Smooth muscle cell (in vitro differentiated cells): ENCODE measurements around the gene RHEB. TPM values are rescaled to one million over a fixed set of nuclear protein-coding genes. Genes with fewer than 3 reads are reported as not detected.

Experiments used
- DNase-seq: peaks from one replicate; lab custom pipeline; 2025; ENCODE audit not compliant: unreplicated experiment; lab: John Stamatoyannopoulos, UW
- H2AFZ ChIP-seq: fragments of 200-600 bp; sonication (generic); 2 replicates; pipeline ENCODE4 v1.6.0; 2016; ENCODE audit warnings: antibody characterized with exemption, low read depth, mild to moderate bottlenecking
- H3F3A ChIP-seq: fragments of 200-600 bp; sonication (generic); 2 replicates; pipeline ENCODE4 v1.6.0; 2017; ENCODE audit warnings: antibody characterized with exemption, low read depth
- H3K27ac ChIP-seq: fragments of 200-600 bp; sonication (generic); 2 replicates; pipeline ENCODE4 v1.5.1; 2016; ENCODE audit warnings: low read depth, mild to moderate bottlenecking
- H3K27me3 ChIP-seq: fragments of 200-600 bp; sonication (generic); 2 replicates; pipeline ENCODE4 v1.6.1; 2016; ENCODE audit warnings: low read depth, mild to moderate bottlenecking
- H3K36me3 ChIP-seq: fragments of 200-600 bp; sonication (generic); 2 replicates; pipeline ENCODE4 v1.5.1; 2016; ENCODE audit warnings: low read depth
- H3K4me1 ChIP-seq: fragments of 200-600 bp; sonication (generic); 2 replicates; pipeline ENCODE4 v1.5.1; 2016; ENCODE audit warnings: low read depth
- H3K4me2 ChIP-seq: fragments of 200-600 bp; sonication (generic); 2 replicates; pipeline ENCODE4 v1.6.0; 2016; ENCODE audit warnings: mild to moderate bottlenecking
- H3K4me3 ChIP-seq: fragments of 200-600 bp; sonication (generic); 2 replicates; pipeline ENCODE4 v1.5.1; 2016; ENCODE audit warnings: mild to moderate bottlenecking
- H3K79me2 ChIP-seq: fragments of 200-600 bp; sonication (generic); 2 replicates; pipeline ENCODE4 v1.6.0; 2016; ENCODE audit warnings: low read depth, mild to moderate bottlenecking
- H3K9ac ChIP-seq: fragments of 200-600 bp; sonication (generic); 2 replicates; pipeline ENCODE4 v1.6.0; 2016; ENCODE audit warnings: low read depth
- H3K9me3 ChIP-seq: fragments of 200-600 bp; sonication (generic); replicated peaks from 2 replicates; pipeline ENCODE4 v1.5.1; 2016; ENCODE audit warnings: low read depth
- H4K20me1 ChIP-seq: fragments of 200-600 bp; sonication (generic); 2 replicates; pipeline ENCODE4 v1.6.0; 2016; ENCODE audit warnings: low read depth
- CTCF ChIP-seq: fragments of 200-600 bp; sonication (generic); IDR thresholded peaks from 2 replicates; pipeline ENCODE4 v1.5.1; 2017; ENCODE audit warnings: borderline replicate concordance, mild to moderate bottlenecking, antibody characterized with exemption; ENCODE audit not compliant: insufficient read depth, poor library complexity, severe bottlenecking
- WGBS: methylation state at CpG from one replicate; pipeline ENCODE4 v1.1.7; 2016; ENCODE audit warnings: low lambda C conversion rate; 5-methylcytosine and 5-hydroxymethylcytosine counted together
- polyA plus RNA-seq: library from polyadenylated mRNA; unstranded; fragments of >200 nt; fragmentation: Nextera tagmentation; extraction: Ambion mirVana; gene quantifications from 2 replicates; pipeline ENCODE4 v1.2.1, GENCODE V29; 2016
- total RNA-seq: library from RNA; depleted of rRNA; stranded (reverse); fragments of >200 nt; gene quantifications from 2 replicates; pipeline ENCODE4 v1.2.3, GENCODE V29; 2014

RHEB gene
- total and polyA plus RNA-seq, 2 experiments from 2014 or later, result 115 to 151 TPM

DNA sequence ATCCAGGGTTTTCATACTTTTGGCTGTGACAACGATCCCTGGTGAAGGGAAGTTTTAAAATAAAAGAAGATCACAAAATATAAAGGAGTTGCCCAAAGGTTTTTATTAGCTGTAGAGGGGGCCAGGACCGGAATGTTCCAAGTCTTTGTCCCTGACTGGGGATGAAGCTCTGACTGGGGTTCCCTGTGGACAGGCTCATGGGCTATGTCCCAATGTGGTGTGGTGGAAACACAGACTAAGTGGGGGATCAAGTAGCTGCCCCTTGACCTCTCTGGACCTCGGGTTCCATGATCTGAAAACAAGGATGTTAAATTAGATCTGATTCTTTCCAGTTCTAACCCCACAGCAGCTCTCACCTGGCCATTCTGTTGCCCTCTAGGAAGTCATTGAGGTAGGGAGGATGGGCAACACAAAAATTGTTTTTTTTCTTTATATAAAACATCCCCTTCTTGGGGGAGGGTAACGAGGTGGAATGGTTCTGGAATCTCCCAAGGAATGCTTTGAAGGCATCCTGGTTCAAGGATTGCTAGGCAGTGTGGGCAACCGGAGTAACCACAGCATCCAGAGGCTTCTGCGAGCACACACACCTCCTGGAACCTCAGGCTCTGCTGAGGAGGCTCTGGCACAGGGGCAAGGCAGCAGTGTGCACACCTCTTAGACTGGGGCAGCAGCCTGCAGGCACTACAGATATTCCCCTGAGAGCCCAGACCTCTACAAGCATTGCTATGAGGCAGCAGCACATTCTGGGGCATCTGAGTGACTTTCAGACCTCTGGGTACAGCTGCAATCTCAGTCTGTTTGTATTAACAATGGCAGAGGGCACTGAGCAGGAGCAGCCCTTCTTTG lies 58.4 kb downstream of the RHEB start:
- Histone ChIP-seq H3K79me2 (no peaks in the 10 kb centered on the region), H3K4me2 (no peak overlapping the region), H3K36me3 (peaks cover 8% of the 10 kb centered on the region), H3K4me1 (peaks cover 11% of the 10 kb centered on the region), H3K27me3 (no peaks in the 10 kb centered on the region), H2AFZ (no peak overlapping the region), H3K27ac (no peak overlapping the region), H3K9me3 (no peaks in the 10 kb centered on the region), H3K4me3 (no peak overlapping the region), H3K9ac (no peak overlapping the region), H3F3A (no peaks in the 10 kb centered on the region), H4K20me1 (no peaks in the 10 kb centered on the region)
- WGBS, result 96% methylated on average over 6 of the region's 6 CpGs
- DNase-seq, result no peak
- TF ChIP-seq CTCF, result no peak

GRCh38 chr7:151460474-151460855 lies 59.2 kb downstream of the RHEB start:
- 90% methylated on average over 10 of the region's 10 CpGs for WGBS
- no peak overlapping the region for H2AFZ ChIP-seq
- TF ChIP-seq CTCF, result no peak

DNA sequence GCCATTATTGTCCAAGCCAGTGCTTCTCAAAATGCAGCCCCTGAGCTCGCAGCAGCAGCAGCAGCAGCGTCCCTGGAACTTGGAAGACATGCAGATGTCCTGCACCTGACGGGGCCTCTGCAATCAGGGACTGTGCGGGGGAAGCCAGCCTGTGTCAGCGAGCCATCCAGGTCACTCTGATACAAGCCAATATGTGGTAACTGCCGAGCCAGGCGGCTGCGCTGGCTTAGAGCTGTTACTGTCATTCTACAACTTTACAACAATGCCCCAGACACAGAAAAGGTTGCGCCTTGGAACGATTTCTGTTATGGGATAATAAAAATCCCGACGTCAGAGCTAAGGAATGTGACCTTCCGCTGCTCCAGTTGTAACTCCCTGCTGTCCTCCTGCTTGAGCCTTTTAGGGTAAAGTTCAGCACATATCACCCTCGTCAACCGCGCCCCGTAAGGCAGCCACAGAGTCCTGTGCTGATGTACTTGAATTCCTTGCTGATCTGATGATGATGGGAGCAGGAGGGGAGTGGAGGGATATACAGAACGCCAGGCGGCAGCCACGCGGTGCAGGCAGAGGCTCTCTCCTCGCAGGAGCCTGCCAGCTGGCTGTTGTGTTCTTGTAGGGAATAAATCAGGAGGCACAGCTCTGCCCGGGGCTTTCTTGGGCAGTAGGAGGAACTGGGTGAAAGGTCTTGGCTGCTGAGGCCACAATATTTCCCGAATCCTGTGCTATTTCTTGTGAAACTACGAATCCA lies 59.8 kb downstream of the RHEB start:
- Histone ChIP-seq H3F3A (no peaks in the 10 kb centered on the region), H4K20me1 (no peaks in the 10 kb centered on the region), H3K27ac (peak overlapping the region; percentile 41), H2AFZ (no peak overlapping the region), H3K27me3 (no peaks in the 10 kb centered on the region), H3K4me2 (peak overlapping the region; percentile 77), H3K79me2 (no peaks in the 10 kb centered on the region), H3K9me3 (no peaks in the 10 kb centered on the region), H3K9ac (no peak overlapping the region), H3K4me1 (peaks cover 11% of the 10 kb centered on the region), H3K4me3 (peak overlapping the region; percentile 21), H3K36me3 (no peaks in the 10 kb centered on the region)
- peak; percentile 3 for TF ChIP-seq CTCF
- DNase-seq, result peak; percentile 29
- WGBS, result 15% methylated on average over 25 of the region's 25 CpGs

More at GRCh38 chr7:151460474-151460855, 59.2 kb downstream of the RHEB start:
- no peaks in the 10 kb centered on the region for H4K20me1 ChIP-seq
- no peak overlapping the region for H3K9ac ChIP-seq
- H3K4me3 ChIP-seq, result peak overlapping the region; percentile 21
- peaks cover 11% of the 10 kb centered on the region for H3K4me1 ChIP-seq
- DNase-seq, result no peak
- H3K9me3 ChIP-seq, result no peaks in the 10 kb centered on the region
- no peaks in the 10 kb centered on the region for H3K36me3 ChIP-seq
- no peaks in the 10 kb centered on the region for H3K27me3 ChIP-seq
- H3F3A ChIP-seq, result no peaks in the 10 kb centered on the region
- H3K27ac ChIP-seq, result peak overlapping the region; percentile 41
- peak overlapping the region; percentile 77 for H3K4me2 ChIP-seq
- no peaks in the 10 kb centered on the region for H3K79me2 ChIP-seq
